HEK293 (cell line): ENCODE measurements around the gene TMEM120A.

Experiments used
- PRDM1 ChIP-seq: fragments of 450-650 bp; formaldehyde crosslinking; IDR thresholded peaks from 2 replicates; pipeline ENCODE4; 2016; ENCODE audit warnings: missing biosample characterization, missing genetic modification characterization
- SP2 ChIP-seq: fragments of 450-650 bp; formaldehyde crosslinking; IDR thresholded peaks from 2 replicates; pipeline ENCODE4 v1.5.1; 2016; ENCODE audit warnings: missing biosample characterization, missing genetic modification characterization
- ZBTB8A ChIP-seq: fragments of 450-650 bp; formaldehyde crosslinking; IDR thresholded peaks from 2 replicates; pipeline ENCODE4 v1.5.1; 2016; ENCODE audit warnings: missing biosample characterization, missing genetic modification characterization
- ZFP37 ChIP-seq: fragments of 450-650 bp; formaldehyde crosslinking; IDR thresholded peaks from 2 replicates; pipeline ENCODE4 v1.5.1; 2016; ENCODE audit warnings: missing biosample characterization, missing genetic modification characterization
- ZIC2 ChIP-seq: fragments of 450-650 bp; formaldehyde crosslinking; IDR thresholded peaks from 2 replicates; pipeline ENCODE4 v1.5.1; 2016; ENCODE audit warnings: missing biosample characterization, missing genetic modification characterization
- ZNF274 ChIP-seq, 2 experiments: fragments of 200-500 bp in 1 of 2; fragments of 450-650 bp in 1 of 2; sonication (Bioruptor generic) in 1 of 2; formaldehyde crosslinking in 1 of 2; IDR thresholded peaks; 2 replicates each; pipeline versions ENCODE4 v1.5.1 to v1.6.1; 2014 to 2016; ENCODE audit warnings: borderline replicate concordance in 1 of 2, inconsistent platforms in 1 of 2, low read length in 1 of 2, missing biosample characterization in 1 of 2, missing genetic modification characterization in 1 of 2
- ZNF501 ChIP-seq: fragments of 450-650 bp; formaldehyde crosslinking; IDR thresholded peaks from 2 replicates; pipeline ENCODE4 v1.5.1; 2016; ENCODE audit warnings: missing biosample characterization, missing genetic modification characterization
- ZNF596 ChIP-seq: fragments of 450-650 bp; IDR thresholded peaks from 2 replicates; pipeline ENCODE4 v1.5.0; 2018; ENCODE audit warnings: missing biosample characterization, mild to moderate bottlenecking, missing genetic modification characterization, moderate library complexity
- ZNF785 ChIP-seq: fragments of 450-650 bp; formaldehyde crosslinking; IDR thresholded peaks from 2 replicates; pipeline ENCODE4 v1.5.1; 2016; ENCODE audit warnings: missing biosample characterization, missing genetic modification characterization
- TF ChIP-seq, protein P1 (sequence below): fragments of 450-650 bp; formaldehyde crosslinking; IDR thresholded peaks from 2 replicates; pipeline ENCODE4 v1.5.1; 2016; ENCODE audit warnings: missing biosample characterization, missing genetic modification characterization
- TF ChIP-seq, protein P2 (sequence below): fragments of 450-650 bp; formaldehyde crosslinking; conservative IDR thresholded peaks from 2 replicates; pipeline ENCODE4 v1.5.1; 2016; ENCODE audit warnings: low read depth, missing biosample characterization, missing genetic modification characterization
- TF ChIP-seq, protein P3 (sequence below): fragments of 450-650 bp; formaldehyde crosslinking; IDR thresholded peaks from 2 replicates; pipeline ENCODE4 v1.5.1; 2016; ENCODE audit warnings: missing biosample characterization, missing genetic modification characterization

DNA sequence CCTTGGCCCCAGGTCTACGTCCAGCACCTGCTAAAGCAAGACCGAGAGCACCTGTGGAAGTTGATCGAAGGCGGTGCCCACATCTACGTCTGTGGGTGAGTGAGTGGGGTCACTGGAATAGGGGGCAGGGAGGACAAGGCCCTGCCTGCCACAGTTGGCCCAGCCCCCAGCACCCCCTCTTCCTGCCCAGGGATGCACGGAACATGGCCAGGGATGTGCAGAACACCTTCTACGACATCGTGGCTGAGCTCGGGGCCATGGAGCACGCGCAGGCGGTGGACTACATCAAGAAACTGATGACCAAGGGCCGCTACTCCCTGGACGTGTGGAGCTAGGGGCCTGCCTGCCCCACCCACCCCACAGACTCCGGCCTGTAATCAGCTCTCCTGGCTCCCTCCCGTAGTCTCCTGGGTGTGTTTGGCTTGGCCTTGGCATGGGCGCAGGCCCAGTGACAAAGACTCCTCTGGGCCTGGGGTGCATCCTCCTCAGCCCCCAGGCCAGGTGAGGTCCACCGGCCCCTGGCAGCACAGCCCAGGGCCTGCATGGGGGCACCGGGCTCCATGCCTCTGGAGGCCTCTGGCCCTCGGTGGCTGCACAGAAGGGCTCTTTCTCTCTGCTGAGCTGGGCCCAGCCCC is 8.1 kb downstream of the TMEM120A start:
- no peak for TF ChIP-seq ZNF274 (IDR thresholded peaks at IDR 0.05; ENCODE audit: low read length)
- TF ChIP-seq ZNF274 (tag by site-specific recombination; IDR thresholded peaks at IDR 0.05; ENCODE audit: borderline replicate concordance), result no peak
- TF ChIP-seq, protein P1, sequence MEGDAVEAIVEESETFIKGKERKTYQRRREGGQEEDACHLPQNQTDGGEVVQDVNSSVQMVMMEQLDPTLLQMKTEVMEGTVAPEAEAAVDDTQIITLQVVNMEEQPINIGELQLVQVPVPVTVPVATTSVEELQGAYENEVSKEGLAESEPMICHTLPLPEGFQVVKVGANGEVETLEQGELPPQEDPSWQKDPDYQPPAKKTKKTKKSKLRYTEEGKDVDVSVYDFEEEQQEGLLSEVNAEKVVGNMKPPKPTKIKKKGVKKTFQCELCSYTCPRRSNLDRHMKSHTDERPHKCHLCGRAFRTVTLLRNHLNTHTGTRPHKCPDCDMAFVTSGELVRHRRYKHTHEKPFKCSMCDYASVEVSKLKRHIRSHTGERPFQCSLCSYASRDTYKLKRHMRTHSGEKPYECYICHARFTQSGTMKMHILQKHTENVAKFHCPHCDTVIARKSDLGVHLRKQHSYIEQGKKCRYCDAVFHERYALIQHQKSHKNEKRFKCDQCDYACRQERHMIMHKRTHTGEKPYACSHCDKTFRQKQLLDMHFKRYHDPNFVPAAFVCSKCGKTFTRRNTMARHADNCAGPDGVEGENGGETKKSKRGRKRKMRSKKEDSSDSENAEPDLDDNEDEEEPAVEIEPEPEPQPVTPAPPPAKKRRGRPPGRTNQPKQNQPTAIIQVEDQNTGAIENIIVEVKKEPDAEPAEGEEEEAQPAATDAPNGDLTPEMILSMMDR, result no peak
- no peak for TF ChIP-seq ZNF596 (tag by site-specific recombination)
- no peak for TF ChIP-seq ZFP37 (tag by site-specific recombination)
- no peak for TF ChIP-seq ZIC2
- no peak for TF ChIP-seq ZBTB8A
- no peak for TF ChIP-seq PRDM1
- TF ChIP-seq, protein P2, sequence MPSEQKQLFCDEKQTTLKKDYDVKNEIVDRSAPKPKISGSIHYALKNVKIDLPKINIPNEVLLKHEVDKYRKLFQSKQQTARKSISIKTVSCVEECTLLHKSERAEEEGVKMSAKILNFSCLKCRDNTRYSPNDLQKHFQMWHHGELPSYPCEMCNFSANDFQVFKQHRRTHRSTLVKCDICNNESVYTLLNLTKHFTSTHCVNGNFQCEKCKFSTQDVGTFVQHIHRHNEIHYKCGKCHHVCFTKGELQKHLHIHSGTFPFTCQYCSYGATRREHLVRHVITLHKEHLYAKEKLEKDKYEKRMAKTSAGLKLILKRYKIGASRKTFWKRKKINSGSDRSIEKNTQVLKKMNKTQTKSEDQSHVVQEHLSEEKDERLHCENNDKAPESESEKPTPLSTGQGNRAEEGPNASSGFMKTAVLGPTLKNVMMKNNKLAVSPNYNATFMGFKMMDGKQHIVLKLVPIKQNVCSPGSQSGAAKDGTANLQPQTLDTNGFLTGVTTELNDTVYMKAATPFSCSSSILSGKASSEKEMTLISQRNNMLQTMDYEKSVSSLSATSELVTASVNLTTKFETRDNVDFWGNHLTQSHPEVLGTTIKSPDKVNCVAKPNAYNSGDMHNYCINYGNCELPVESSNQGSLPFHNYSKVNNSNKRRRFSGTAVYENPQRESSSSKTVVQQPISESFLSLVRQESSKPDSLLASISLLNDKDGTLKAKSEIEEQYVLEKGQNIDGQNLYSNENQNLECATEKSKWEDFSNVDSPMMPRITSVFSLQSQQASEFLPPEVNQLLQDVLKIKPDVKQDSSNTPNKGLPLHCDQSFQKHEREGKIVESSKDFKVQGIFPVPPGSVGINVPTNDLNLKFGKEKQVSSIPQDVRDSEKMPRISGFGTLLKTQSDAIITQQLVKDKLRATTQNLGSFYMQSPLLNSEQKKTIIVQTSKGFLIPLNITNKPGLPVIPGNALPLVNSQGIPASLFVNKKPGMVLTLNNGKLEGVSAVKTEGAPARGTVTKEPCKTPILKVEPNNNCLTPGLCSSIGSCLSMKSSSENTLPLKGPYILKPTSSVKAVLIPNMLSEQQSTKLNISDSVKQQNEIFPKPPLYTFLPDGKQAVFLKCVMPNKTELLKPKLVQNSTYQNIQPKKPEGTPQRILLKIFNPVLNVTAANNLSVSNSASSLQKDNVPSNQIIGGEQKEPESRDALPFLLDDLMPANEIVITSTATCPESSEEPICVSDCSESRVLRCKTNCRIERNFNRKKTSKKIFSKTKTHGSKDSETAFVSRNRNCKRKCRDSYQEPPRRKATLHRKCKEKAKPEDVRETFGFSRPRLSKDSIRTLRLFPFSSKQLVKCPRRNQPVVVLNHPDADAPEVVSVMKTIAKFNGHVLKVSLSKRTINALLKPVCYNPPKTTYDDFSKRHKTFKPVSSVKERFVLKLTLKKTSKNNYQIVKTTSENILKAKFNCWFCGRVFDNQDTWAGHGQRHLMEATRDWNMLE (tag by site-specific recombination), result no peak
- TF ChIP-seq, protein P3, sequence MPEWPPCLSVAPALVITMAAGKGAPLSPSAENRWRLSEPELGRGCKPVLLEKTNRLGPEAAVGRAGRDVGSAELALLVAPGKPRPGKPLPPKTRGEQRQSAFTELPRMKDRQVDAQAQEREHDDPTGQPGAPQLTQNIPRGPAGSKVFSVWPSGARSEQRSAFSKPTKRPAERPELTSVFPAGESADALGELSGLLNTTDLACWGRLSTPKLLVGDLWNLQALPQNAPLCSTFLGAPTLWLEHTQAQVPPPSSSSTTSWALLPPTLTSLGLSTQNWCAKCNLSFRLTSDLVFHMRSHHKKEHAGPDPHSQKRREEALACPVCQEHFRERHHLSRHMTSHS (tag by site-specific recombination), result no peak
- no peak for TF ChIP-seq ZNF785 (tag by site-specific recombination)
- TF ChIP-seq ZNF501 (tag by site-specific recombination), result no peak
- no peak for TF ChIP-seq SP2
